GM18517 (cell line): ENCODE results near the gene PGC.

Experiments used
- ATAC-seq: cut with Tn5 transposase; IDR thresholded peaks from one replicate; pipeline ENCODE4 v1.9.1; 2021; ENCODE audit warnings: mild to moderate bottlenecking, moderate library complexity; ENCODE audit not compliant: unreplicated experiment

PGC gene

GRCh38 chr6:41748542-41748941, 1.3 kb upstream of the PGC start:
- no peak for ATAC-seq

GRCh38 chr6:41748102-41748477, 893 bp upstream of the PGC start:
- ATAC-seq: no peak

- ATAC-seq: no peak
Observed at GRCh38 chr6:41746107-41746506, 1.1 kb downstream of the PGC start.

- ATAC-seq: no peak
Observed at GRCh38 chr6:41744236-41744787, 2.9 kb downstream of the PGC start.

GRCh38 chr6:41743406-41744235, 3.6 kb downstream of the PGC start:
- no peak for ATAC-seq

DNA sequence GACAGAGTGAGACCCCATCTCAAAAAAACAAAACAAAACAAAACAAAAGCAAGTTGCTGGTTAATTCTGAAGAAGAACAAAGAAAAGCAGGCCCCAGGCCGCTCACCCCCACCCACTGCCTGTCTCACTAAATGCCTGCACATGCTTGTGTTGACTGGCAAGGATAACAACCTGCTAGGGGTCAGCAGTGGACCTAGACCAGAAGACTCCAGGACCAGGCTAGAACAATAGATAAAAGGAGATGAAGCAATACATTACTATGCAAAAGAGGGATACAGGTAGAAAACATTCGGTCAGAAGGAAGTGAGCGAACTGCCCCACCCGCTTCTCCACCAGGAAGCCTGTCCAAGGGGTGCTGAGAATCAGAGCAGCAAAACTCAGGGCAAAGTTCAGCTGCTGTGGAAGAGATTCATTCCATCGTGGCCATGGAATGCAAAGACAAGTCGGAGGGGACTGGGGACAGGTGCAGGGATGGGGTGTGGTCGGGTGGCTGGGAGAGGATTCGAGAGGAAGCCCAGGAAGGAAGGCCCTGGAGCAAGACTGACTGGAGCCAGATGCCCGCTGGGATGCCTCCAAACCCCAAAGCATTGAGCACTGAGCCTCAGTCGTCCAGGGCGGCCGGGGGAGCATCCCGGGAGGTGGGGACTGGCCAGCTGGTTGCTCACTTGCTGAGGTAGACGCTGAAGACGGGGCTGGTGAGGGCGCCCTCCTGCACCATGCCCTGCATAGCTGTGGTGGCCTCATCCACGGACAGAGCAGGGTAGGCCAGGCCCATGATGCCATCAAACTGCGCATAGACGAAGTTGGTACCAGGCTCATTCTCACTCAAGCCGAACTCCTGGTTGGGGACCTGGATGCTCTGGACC, 5.3 kb downstream of the PGC start:
- ATAC-seq: no peak

GRCh38 chr6:41740366-41741162, 6.6 kb downstream of the PGC start:
- no peak for ATAC-seq

DNA sequence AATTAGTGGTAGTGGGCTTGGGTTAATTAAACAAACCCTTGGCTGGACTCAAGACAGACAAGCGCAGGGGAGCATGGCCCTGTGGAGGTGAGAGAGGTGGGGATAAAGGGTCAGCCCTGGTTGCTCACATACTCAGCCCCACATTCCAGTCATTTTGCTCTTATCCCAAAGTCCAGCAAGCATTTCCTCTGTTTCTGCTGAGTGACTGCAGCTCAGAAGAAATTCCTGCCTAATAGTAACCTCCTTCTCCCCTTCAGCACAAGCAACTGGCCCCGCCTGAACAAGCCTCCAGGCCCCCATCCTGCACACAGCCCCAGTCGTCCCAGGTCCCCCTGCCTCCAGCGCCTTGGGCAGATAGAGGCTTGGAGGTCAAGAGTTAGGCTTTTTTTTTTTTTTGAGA, 8.2 kb downstream of the PGC start:
- no peak for ATAC-seq

GRCh38 chr6:41737591-41738130, 9.5 kb downstream of the PGC start:
- no peak for ATAC-seq

DNA sequence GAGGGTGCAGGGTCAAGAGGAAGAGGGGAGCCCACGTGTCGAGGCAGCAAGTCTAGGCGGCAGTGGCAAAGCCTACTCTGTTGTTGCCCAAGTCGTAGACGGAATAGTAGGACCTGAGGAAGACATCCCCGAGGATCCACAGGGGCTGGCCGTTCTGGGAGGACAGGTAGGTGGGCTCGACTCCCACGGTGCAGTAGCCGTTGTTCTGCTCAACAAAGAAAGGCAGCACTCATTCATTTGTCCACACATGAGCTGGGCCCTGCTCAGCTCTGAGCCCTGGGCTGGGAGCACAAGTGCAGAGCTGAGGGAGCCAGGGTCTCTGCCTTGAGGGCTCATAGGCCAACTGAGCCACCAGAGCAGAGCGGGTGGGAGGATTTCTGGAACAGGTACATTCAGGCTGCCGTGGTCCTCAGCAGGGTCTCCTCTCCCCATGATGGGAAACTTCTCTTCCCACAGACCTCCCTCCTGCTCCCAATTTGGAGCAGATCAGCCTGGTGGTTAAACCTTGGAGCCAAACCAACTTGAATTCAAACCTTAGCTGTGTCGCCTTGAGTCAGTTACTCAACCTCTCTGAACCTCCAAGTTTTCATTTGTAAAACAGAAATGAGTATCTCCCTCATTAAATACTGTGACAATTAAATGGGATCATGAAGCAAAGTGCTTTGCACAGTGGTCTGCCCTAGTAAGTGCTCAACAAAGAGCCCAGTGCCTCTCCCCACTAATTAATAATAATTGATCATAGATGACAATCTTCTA, 10.2 kb downstream of the PGC start:
- ATAC-seq: no peak

GRCh38 chr6:41736186-41736733, 10.9 kb downstream of the PGC start:
- ATAC-seq: no peak

DNA sequence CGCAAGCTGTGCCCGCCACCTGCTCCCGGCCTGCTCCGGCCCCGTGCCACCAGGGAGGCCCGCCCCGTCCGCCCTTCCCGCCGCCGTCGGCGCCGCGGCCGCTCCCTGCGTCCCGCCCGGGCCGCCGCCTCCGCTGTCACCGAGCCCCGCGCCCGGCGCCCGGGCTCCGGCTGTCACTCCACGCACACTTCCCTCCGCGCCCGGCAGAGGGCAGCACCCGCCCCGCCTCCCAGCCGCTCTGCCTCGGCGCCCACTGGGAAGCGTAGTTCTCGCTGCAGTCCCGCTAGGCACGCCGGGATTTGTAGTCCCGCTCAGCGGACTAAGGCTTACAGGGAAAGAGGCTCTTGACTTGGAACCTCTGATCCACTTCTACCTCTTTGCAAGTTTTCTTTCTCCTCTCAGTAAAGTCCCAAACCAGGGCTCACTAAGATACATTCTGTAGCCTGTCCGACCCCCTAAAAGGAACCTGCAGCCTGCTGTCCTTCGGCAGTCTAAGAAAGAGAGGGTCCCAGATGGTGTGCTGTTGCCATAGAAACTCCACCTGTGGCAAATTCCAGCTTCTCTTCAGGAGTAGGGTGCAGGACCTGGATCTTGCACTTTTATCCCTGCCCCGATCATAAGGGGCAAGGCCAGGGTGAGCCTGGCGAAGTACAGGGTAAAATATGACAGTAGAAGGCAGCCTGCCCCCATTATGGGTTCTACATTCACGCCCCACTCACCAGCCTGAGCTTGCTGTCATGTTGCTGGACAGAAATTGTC, 11.6 kb downstream of the PGC start, which contains the start of gene TFEB:
TFEB (minus strand) TSS at position 182 of the 759 bp plus-strand sequence. CDS start 44,395 bp downstream, outside the sequence.
- peak; percentile 53 for ATAC-seq

DNA sequence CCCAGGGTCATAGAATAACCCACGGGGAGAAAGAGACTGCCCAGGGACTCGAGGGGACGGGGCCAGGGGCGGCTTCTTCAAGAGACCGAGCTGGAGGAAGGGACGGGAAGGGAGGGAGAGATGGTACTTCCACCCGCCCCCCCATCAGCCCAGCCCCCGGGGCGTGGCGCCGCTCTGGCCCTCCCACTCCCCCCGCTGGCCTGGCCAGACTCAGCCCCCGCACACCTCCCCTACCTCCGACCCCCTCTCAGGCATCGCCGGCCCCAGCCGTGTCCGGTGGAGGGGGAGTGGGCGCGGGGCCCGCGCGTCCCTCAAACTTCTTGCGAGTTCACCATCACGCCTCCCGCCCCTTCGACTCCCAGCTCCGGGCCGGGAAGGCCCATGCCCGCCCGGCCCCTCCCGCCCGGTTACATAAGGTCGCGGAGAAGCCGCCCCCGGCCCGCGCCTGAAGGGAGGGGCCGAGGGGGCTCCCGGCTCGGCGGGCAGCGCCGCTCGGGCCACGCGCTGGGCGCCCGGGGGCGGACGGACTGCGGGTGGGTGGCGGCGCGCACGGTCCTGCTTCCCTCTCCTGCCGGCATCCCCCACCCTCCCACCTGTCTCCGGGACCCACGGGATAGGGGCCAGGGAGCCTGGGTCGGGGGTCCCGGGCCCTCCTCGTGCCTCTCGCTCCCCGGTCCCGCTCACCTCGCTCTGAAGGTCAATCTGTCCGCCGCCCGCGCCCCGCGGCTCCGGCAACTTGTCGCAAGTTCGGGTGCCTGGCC, 12.4 kb downstream of the PGC start:
- peak; percentile 26 for ATAC-seq

DNA sequence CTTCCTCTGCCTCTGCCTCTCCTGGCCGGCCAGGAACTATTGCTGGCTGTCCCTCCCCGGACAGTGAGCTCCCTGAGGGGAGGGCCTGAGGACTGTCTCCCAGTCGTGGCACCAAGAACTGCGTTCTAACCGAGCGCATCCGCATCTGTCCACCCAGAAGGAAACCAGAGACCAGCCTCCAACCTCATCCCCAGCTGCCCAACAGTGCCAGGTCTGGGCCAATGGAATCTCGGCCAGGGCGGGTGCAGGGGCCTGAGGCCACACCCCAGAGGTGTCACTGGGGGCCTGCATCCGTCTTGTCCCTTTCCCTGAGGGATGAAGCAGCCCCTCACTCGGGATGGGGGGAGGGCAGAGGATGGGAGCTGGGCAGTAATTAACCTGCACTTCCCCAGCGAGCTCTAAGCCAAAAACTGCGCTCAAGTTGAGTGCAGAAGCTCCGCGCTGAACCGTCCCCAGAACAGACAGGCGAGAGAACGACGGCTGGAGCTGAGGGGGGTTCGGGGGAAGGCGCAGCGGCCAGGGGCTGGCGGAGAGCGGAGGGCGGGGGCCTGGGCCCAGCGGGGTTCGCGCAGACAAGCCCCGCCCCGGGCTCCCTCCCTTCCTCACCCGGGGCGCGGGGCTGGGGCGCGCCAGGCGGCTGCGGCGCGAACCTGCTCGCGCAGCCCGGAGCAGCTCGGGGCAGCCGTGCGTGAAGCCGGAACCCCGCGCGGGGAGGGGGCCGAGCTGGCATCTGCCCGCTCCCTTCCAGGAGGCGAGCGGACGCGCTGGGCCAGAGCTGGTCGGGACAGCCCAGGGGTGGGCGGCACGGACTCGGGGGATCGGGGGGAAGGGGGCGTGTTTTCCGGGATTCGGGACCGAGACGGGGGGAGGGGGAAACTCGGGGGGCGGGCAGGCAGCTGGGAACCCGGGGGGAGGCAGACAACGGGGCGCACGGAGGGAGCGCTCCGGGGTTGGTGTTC, 13.2 kb downstream of the PGC start:
- no peak for ATAC-seq

DNA sequence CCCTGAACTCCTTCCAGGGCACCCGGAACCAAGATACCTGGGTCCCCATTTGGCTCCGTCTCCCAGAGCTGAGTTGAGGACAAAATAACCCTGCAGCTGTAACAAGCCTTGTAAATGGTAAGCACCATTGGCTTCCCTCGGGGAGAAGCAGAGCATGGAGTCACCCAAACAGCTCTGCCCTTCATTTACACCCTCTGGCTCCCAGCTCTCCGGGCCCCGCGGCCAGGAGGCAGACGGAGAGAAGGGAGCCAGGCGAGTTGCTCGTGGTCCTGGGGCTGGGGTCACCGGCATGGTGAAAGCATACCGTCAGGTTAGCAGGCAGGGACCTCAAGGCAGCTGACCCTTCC, 13.9 kb downstream of the PGC start:
- no peak for ATAC-seq

GRCh38 chr6:41732591-41733359, 14.4 kb downstream of the PGC start:
- peak; percentile 40 for ATAC-seq
